ENCODE data around the gene HCN3.
A peak's percentile ranks its signal among the peaks of the same experiment; 100 is the strongest.

HCN3 gene

DNA sequence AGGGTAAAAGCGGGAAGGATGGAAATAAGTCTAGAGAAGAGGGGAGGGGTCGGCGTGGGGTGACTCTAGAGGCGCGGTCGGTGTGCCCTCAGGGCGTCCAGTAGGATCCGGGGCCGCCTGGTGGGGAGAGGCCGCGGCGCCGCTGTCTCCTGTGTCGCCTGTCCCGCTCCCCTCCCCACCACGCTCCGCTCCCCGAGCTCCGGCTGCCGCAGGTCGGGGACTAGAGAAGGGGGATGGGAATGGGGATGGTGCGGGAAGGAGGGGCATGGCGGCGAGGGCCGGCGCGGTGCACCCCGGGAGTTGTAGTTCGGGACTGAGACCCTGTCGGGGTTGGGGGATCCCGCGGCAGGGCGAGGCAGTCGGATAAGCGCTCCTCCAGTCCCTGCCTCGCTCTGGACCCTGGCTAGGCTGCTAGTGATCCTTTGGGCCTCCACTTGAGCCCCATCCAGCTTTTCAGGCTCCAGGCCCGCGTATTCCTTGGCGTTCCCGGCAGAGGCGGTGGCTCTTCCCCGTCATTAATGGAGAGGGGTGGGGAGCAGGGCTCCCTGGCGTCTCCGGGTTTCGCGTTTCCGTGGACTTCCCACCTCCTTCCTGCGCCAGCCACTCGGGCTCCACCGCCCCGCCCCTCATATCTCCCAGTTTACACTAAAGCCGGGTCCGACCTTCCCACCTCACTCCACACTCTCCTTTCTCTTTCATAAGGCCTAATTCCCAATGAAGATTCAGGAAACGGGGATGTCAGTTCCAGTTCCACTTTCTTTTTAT is 21.8 kb upstream of the HCN3 start, which contains the start of gene ENTREP3:
TSS of gene ENTREP3 (minus strand) at position 241 of the 765 bp plus-strand sequence. CDS start 606 bp downstream, outside the sequence.
- peak within 1 kb of the TSS; percentile 92 for H3K4me3 ChIP-seq
- DNase-seq (ENCODE audit: low spot score): peak; percentile 95
- TF ChIP-seq CTCF (IDR thresholded peaks at IDR 0.05): no peak

GRCh38 chr1:155256058-155256852 is 21.0 kb upstream of the HCN3 start:
- TF ChIP-seq CTCF (IDR thresholded peaks at IDR 0.05): no peak
- DNase-seq (ENCODE audit: low spot score): no peak
- peak overlapping the region; percentile 97 to 99 for H3K27ac ChIP-seq
- H3K4me3 ChIP-seq: peak overlapping the region; percentile 92

More for the DNA sequence above, 21.8 kb upstream of the HCN3 start, which contains the start of gene ENTREP3:
- peak within 1 kb of the TSS; percentile 97 to 99 for H3K27ac ChIP-seq

DNA sequence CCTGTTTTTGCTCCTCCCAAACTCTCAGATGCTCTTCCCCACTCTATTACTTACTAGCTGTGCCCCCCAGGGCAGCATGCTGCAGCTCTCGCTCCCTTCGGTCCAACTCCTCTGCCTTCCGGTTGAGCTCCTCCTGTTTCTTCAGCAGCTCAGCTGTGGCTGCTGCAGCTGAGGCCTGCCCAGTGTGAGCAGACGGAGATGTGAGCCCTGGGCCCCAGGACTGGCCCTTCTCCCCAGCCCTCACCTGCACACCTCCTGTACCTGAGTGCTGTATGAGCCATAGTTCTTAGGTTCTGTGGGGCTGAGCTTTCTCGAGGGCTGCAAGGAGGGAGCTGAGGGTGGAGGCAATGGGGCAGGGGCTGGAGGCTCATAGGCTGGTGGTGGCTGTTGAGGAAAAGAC is 17.0 kb upstream of the HCN3 start:
- TF ChIP-seq CTCF (IDR thresholded peaks at IDR 0.05): no peak
- no peak overlapping the region for H3K27ac ChIP-seq
- no peak overlapping the region for H3K4me3 ChIP-seq
- no peak for DNase-seq (ENCODE audit: low spot score)

DNA sequence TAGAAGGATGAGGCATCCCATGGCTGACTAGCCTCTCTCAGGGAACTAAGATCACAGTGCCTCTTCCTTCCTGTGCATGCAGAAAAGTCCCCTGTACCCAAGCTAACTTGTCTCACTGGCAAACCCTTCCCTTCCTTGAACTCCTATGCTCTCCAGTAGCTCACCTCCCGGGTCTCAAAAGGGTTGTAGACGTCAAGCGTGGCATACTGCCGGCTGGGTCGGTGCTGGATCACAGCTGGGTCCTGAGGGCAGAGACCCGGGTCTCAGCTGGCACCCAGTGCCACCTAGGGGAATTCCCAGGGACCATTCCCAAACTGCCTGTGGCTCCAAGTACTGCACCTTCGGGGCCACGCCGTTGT is 15.8 kb upstream of the HCN3 start:
- Histone ChIP-seq H3K4me3 (peak overlapping the region; percentile 92), H3K27ac (peak overlapping the region; percentile 69 to 93)
- no peak for DNase-seq (ENCODE audit: low spot score)
- no peak for TF ChIP-seq CTCF (IDR thresholded peaks at IDR 0.05)

DNA sequence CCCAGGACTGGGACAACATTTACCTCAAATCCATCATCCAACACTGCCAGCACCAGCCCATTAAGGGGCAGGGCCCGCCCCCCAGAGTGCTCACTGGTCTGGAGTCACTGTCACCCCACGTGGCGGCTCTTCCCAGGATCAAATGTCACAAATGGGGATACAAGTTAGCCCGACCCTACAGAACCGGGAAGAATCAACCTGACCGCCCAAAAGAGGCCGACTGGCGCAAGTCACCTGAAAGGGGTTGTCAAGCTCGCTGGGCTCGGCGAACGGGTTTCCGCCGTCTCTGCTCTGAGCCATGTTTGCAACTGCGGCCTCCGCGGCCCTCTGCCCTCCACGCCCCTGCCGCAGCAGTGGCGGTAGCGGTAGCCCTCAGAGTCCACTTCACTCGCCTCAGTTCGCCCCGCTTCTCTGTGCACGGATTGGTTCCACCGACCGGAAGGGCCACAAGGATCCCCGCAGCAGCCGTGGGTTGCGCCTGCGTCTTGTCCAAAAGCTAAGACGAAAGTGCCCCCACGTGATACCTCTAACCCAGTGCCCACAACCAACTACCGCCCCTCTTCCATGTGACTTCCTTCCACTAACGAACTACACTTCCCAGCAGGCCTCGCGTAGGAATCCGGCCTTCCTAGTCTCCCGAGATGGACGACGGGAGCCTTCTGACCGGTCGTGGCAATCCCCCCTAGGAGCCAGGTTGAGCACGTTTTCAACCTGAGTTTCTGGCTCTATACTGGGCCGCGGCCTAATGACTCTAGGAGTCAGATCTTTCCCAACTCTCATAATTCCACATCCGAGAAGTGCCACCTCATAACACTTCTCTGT is 15.2 kb upstream of the HCN3 start, which contains the start of gene SCAMP3:
TSS of gene SCAMP3 (minus strand) at position 509 of the 822 bp plus-strand sequence. CDS start at position 300, 209 bp downstream.
- peak within 1 kb of the TSS; percentile 69 to 93 for H3K27ac ChIP-seq

More for the DNA sequence above, 15.2 kb upstream of the HCN3 start, which contains the start of gene SCAMP3:
- TF ChIP-seq CTCF (IDR thresholded peaks at IDR 0.05): no peak
- H3K4me3 ChIP-seq: peak within 1 kb of the TSS; percentile 92
- peak; percentile 98 for DNase-seq (ENCODE audit: low spot score)
